Measurements from ENCODE around the gene FLNA. TPM values are rescaled to one million over a fixed set of nuclear protein-coding genes. Genes with fewer than 3 reads are reported as not detected.
A peak's percentile ranks its signal among the peaks of the same experiment; 100 is the strongest.

The FLNA gene
- total RNA-seq, 1 donor, result 3,431 TPM

DNA sequence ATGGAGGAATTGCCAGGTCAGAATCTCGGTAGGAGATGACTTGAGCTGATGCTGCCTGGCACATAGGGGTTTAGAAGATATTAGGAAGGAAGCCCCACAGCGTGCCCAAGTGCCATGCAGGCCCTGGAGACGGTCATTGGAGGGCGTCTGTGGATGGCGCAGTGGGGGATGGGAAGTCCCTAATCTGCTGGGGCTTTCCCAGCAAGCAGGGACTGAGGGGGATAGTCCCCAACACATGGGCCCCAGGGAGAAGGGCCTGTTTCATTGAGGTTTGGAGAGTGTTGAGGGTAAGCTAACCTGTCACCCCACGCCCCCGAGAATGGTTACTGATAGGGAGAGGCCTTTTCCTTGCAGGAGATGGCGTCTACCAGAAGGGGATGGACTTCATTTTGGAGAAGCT, 44.8 kb upstream of the FLNA start:
- TF ChIP-seq, protein P1, sequence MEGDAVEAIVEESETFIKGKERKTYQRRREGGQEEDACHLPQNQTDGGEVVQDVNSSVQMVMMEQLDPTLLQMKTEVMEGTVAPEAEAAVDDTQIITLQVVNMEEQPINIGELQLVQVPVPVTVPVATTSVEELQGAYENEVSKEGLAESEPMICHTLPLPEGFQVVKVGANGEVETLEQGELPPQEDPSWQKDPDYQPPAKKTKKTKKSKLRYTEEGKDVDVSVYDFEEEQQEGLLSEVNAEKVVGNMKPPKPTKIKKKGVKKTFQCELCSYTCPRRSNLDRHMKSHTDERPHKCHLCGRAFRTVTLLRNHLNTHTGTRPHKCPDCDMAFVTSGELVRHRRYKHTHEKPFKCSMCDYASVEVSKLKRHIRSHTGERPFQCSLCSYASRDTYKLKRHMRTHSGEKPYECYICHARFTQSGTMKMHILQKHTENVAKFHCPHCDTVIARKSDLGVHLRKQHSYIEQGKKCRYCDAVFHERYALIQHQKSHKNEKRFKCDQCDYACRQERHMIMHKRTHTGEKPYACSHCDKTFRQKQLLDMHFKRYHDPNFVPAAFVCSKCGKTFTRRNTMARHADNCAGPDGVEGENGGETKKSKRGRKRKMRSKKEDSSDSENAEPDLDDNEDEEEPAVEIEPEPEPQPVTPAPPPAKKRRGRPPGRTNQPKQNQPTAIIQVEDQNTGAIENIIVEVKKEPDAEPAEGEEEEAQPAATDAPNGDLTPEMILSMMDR (IDR thresholded peaks at IDR 0.05; ENCODE audit: extremely low read depth, low read depth, low read length), result no peak
- Histone ChIP-seq H3K4me2 (ENCODE audit: insufficient read depth, low read length) (no peak overlapping the region), H2AFZ (ENCODE audit: low read length) (no peak overlapping the region), H3K36me3 (ENCODE audit: insufficient read depth, low read length) (no peaks in the 10 kb centered on the region), H3K4me1 (ENCODE audit: insufficient read depth, low read length) (no peaks in the 10 kb centered on the region), H3K4me3 (ENCODE audit: insufficient read depth, low read length) (no peak overlapping the region), H3K79me2 (ENCODE audit: insufficient read depth, low read length) (no peaks in the 10 kb centered on the region), H4K20me1 (ENCODE audit: insufficient read depth, low read length) (no peaks in the 10 kb centered on the region), H3K27ac (ENCODE audit: low read depth, low read length) (no peak overlapping the region), H3K27me3 (ENCODE audit: insufficient read depth, low read length) (no peaks in the 10 kb centered on the region), H3K9me3 (ENCODE audit: low read depth, low read length) (no peaks in the 10 kb centered on the region)
- DNase-seq (ENCODE audit: insufficient read length, low spot score, missing footprints), result no peak

DNA sequence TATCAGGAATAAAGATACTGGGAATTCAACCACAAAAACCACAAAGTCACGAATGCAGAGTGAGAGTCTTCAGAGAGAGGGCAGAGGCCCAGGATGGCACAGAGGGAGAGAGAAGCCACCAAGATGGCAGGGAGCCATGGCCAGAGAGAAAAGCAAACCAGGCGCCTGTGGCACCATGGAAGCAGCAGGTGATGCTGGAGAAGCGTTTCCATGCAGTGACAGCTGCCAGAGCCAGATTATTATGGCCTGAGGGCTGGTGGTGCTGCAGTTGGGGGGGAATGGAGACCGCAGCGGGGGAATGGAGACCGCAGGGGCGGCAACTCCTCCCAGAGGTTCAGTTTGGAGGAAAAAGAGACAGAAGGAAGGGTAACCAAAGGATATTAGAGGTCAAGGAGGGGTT, 42.7 kb upstream of the FLNA start:
- no peaks in the 10 kb centered on the region for H3K4me1 ChIP-seq (ENCODE audit: insufficient read depth, low read length)
- no peaks in the 10 kb centered on the region for H3K27me3 ChIP-seq (ENCODE audit: insufficient read depth, low read length)
- peaks cover 5% of the 10 kb centered on the region for H3K79me2 ChIP-seq (ENCODE audit: insufficient read depth, low read length)
- H3K9me3 ChIP-seq (ENCODE audit: low read depth, low read length), result no peaks in the 10 kb centered on the region
- H3K4me3 ChIP-seq (ENCODE audit: insufficient read depth, low read length), result no peak overlapping the region
- no peaks in the 10 kb centered on the region for H3K36me3 ChIP-seq (ENCODE audit: insufficient read depth, low read length)
- no peak overlapping the region for H3K27ac ChIP-seq (ENCODE audit: low read depth, low read length)
- no peak overlapping the region for H3K4me2 ChIP-seq (ENCODE audit: insufficient read depth, low read length)
- TF ChIP-seq, protein P1 (IDR thresholded peaks at IDR 0.05; ENCODE audit: extremely low read depth, low read depth, low read length), result no peak
- H4K20me1 ChIP-seq (ENCODE audit: insufficient read depth, low read length), result peaks cover 4% of the 10 kb centered on the region
- DNase-seq (ENCODE audit: insufficient read length, low spot score, missing footprints), result no peak
- no peak overlapping the region for H2AFZ ChIP-seq (ENCODE audit: low read length)

DNA sequence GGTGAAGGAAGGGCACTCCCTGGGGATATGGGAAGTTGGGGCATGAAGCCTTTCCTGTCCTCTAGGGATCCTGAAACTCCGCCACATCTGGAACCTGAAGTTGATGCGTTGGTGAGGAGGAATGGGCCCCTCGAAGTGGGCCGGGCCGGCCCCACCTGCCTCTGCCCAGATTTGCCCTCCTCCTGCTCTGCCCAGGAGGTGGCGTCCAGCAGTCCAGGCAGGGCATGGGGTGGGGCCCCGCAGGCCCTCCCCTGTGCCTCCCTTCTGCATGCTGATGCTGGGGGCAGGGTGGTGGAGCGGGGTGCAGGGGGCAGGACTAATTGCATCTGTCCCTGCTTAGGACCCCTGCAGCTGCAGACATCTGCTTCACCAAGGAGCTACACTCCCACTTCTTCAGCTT, 38.7 kb upstream of the FLNA start:
- H3K27me3 ChIP-seq (ENCODE audit: insufficient read depth, low read length), result no peaks in the 10 kb centered on the region
- peaks cover 6% of the 10 kb centered on the region for H4K20me1 ChIP-seq (ENCODE audit: insufficient read depth, low read length)
- no peaks in the 10 kb centered on the region for H3K36me3 ChIP-seq (ENCODE audit: insufficient read depth, low read length)
- H3K4me1 ChIP-seq (ENCODE audit: insufficient read depth, low read length), result peaks cover 11% of the 10 kb centered on the region
- no peak overlapping the region for H3K4me3 ChIP-seq (ENCODE audit: insufficient read depth, low read length)
- no peak overlapping the region for H3K27ac ChIP-seq (ENCODE audit: low read depth, low read length)
- H3K4me2 ChIP-seq (ENCODE audit: insufficient read depth, low read length), result no peak overlapping the region
- H3K79me2 ChIP-seq (ENCODE audit: insufficient read depth, low read length), result peaks cover 18% of the 10 kb centered on the region
- H3K9me3 ChIP-seq (ENCODE audit: low read depth, low read length), result no peaks in the 10 kb centered on the region
- H2AFZ ChIP-seq (ENCODE audit: low read length), result no peak overlapping the region
- no peak for DNase-seq (ENCODE audit: insufficient read length, low spot score, missing footprints)
- TF ChIP-seq, protein P1 (IDR thresholded peaks at IDR 0.05; ENCODE audit: extremely low read depth, low read depth, low read length), result no peak

DNA sequence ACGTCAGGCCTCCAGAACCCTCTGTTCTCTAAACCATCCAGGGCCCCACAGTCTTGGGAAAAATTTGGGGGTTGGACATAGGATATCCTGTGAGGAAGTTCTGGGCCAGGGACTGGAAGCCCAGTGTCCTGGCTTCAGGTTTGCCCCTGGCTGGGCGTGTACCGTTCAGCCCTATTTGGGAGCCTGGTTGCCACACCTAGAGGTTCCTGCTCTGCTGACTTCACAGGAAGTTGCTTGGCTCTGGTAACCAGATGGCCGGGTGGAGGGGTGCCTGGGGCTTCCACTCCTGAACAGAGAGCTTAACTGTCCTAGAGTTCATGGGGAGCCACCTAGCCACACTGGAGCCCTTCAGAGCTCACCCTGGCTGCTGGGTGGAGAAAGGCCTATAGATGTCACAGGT, 38.0 kb upstream of the FLNA start:
- Histone ChIP-seq H3K27ac (ENCODE audit: low read depth, low read length) (peak overlapping the region; percentile 37), H3K36me3 (ENCODE audit: insufficient read depth, low read length) (no peaks in the 10 kb centered on the region), H3K9me3 (ENCODE audit: low read depth, low read length) (no peaks in the 10 kb centered on the region), H4K20me1 (ENCODE audit: insufficient read depth, low read length) (peaks cover 6% of the 10 kb centered on the region), H3K27me3 (ENCODE audit: insufficient read depth, low read length) (no peaks in the 10 kb centered on the region), H3K4me1 (ENCODE audit: insufficient read depth, low read length) (peaks cover 13% of the 10 kb centered on the region), H3K4me3 (ENCODE audit: insufficient read depth, low read length) (peak overlapping the region; percentile 76), H3K79me2 (ENCODE audit: insufficient read depth, low read length) (peaks cover 20% of the 10 kb centered on the region), H3K4me2 (ENCODE audit: insufficient read depth, low read length) (peak overlapping the region; percentile 80), H2AFZ (ENCODE audit: low read length) (no peak overlapping the region)
- TF ChIP-seq, protein P1 (IDR thresholded peaks at IDR 0.05; ENCODE audit: extremely low read depth, low read depth, low read length), result no peak
- DNase-seq (ENCODE audit: insufficient read length, low spot score, missing footprints), result no peak

Measured in osteoblast (primary cell).